ENCODE data around the gene NACA2.
"Not testable (repeated sequence)": the region's sequence is repeated elsewhere in the genome, so short reads cannot be mapped to it uniquely, and the experiment has no call there.

The NACA2 gene

GRCh38 chr17:61599608-61600007, 8.6 kb upstream of the NACA2 start:
- no peak for DNase-seq (ENCODE audit: low read depth)

- DNase-seq (ENCODE audit: low read depth), result no peak
Observed at GRCh38 chr17:61598014-61598413, 7.0 kb upstream of the NACA2 start.

- DNase-seq (ENCODE audit: low read depth), result no peak
Observed at GRCh38 chr17:61597607-61598006, 6.6 kb upstream of the NACA2 start.

GRCh38 chr17:61595418-61596186, 4.6 kb upstream of the NACA2 start:
- no peak for DNase-seq (ENCODE audit: low read depth)

GRCh38 chr17:61594294-61594825, 3.3 kb upstream of the NACA2 start:
- DNase-seq (ENCODE audit: low read depth), result no peak

- DNase-seq (ENCODE audit: low read depth), result no peak
Observed at GRCh38 chr17:61593426-61593825, 2.4 kb upstream of the NACA2 start.

- no peak for DNase-seq (ENCODE audit: low read depth)
Observed at GRCh38 chr17:61591930-61592329, 911 bp upstream of the NACA2 start.

- no peak for DNase-seq (ENCODE audit: low read depth)
Observed at GRCh38 chr17:61589990-61590389, 1.0 kb downstream of the NACA2 start.

- DNase-seq (ENCODE audit: low read depth), result no peak
Observed at GRCh38 chr17:61587807-61588660, 3.0 kb downstream of the NACA2 start.

GRCh38 chr17:61587242-61587641, 3.8 kb downstream of the NACA2 start:
- DNase-seq (ENCODE audit: low read depth), result no peak

- DNase-seq (ENCODE audit: low read depth), result not testable (repeated sequence)
Observed at GRCh38 chr17:61586622-61587021, 4.4 kb downstream of the NACA2 start.

GRCh38 chr17:61586031-61586566, 4.9 kb downstream of the NACA2 start:
- DNase-seq (ENCODE audit: low read depth), result no peak

GRCh38 chr17:61584866-61585265, 6.2 kb downstream of the NACA2 start:
- no peak for DNase-seq (ENCODE audit: low read depth)

GRCh38 chr17:61584266-61584665, 6.8 kb downstream of the NACA2 start:
- DNase-seq (ENCODE audit: low read depth), result no peak

GRCh38 chr17:61583660-61584264, 7.3 kb downstream of the NACA2 start:
- no peak for DNase-seq (ENCODE audit: low read depth)

- DNase-seq (ENCODE audit: low read depth), result peak; percentile 76
Observed at GRCh38 chr17:61583242-61583641, 7.8 kb downstream of the NACA2 start.

GRCh38 chr17:61582593-61582992, 8.4 kb downstream of the NACA2 start:
- no peak for DNase-seq (ENCODE audit: low read depth)

- DNase-seq (ENCODE audit: low read depth), result no peak
Observed at GRCh38 chr17:61581611-61582349, 9.2 kb downstream of the NACA2 start.

- no peak for DNase-seq (ENCODE audit: low read depth)
Observed at GRCh38 chr17:61580502-61580901, 10.5 kb downstream of the NACA2 start.

GRCh38 chr17:61579961-61580360, 11.1 kb downstream of the NACA2 start:
- DNase-seq (ENCODE audit: low read depth), result peak; percentile 10

- DNase-seq (ENCODE audit: low read depth), result no peak
Observed at GRCh38 chr17:61579347-61579746, 11.7 kb downstream of the NACA2 start.

- DNase-seq (ENCODE audit: low read depth), result no peak
Observed at GRCh38 chr17:61578645-61579044, 12.4 kb downstream of the NACA2 start.
